GM12892 (cell line): ENCODE data around the gene VAV2.

ENCODE experiments used
- POLR2A ChIP-seq: IDR thresholded peaks from 2 replicates; pipeline ENCODE4 v1.6.1; 2011; ENCODE audit warnings: low read depth, low read length, control low read depth
- POLR2AphosphoS5 ChIP-seq: IDR thresholded peaks from 2 replicates; pipeline ENCODE4 v1.6.1; 2011; ENCODE audit warnings: low read depth, low read length, control low read depth
- TAF1 ChIP-seq: IDR thresholded peaks from 2 replicates; pipeline ENCODE4 v1.6.1; 2011; ENCODE audit warnings: low read depth, mild to moderate bottlenecking, control low read depth, low read length, borderline replicate concordance

DNA sequence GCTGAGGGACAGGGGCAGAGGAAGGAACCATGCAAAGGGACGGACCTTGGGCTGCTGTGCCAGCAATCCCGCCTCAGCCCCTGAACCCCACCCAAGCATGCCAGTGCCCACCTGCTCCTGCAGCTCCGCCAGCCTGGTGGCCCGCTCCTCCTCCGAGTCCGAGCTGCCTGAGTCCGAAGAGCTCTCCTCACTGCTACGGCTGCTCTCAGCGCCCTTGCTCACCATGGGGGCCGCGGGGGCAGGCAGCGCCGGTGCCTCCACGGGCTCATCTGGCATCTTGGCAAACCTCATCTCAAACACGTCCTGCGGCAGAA lies 49.5 kb upstream of the VAV2 start:
- no peak for TF ChIP-seq POLR2AphosphoS5
- no peak for TF ChIP-seq POLR2A
- TF ChIP-seq TAF1: no peak
